Measurements from ENCODE around the gene MGST1. TPM values are rescaled to one million over a fixed set of nuclear protein-coding genes. Genes with fewer than 3 reads are reported as not detected.

MGST1 gene
- total RNA-seq, 1 donor from 2014 or later = 238 TPM

DNA sequence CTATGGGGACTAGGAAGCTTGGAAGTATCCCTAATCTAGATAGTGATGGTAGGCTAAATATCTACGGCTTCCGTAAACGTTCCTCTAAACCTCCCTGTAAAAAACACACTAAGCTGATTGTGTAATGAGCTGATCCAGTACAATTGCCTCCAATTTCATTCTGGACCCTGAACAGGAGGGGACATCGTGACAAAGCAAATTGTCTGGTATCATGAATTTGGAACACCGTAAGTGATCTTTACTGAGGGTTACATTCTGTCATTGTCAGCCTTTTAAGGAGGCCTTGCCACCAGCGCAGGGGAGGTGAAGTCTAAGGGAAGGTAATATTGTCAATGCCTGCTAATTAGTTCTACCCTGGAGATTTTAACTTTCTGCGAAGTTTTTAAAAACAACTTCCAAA, 487 bp upstream of the MGST1 start:
- Mint-ChIP-seq H3K4me3 (peak overlapping the region; percentile 93), H3K27me3 (ENCODE audit: insufficient read depth, low read depth) (peaks cover 8% of the 10 kb centered on the region), H3K36me3 (peaks cover 3% of the 10 kb centered on the region), H3K9me3 (peaks cover 16% of the 10 kb centered on the region), H3K4me1 (peaks cover 59% of the 10 kb centered on the region), H3K27ac (peak overlapping the region; percentile 94)
- peaks cover 54% of the 10 kb centered on the region for H3K4me1 ChIP-seq
- peaks cover 21% of the 10 kb centered on the region for H4K20me1 ChIP-seq (ENCODE audit: low read depth)
- H3K4me3 ChIP-seq = peak overlapping the region; percentile 77
- no peak overlapping the region for H3K9ac ChIP-seq
- peak overlapping the region; percentile 64 for H3K27ac ChIP-seq
- peak; percentile 29 for TF ChIP-seq EZH2 (IDR thresholded peaks at IDR 0.05)
- no peak for TF ChIP-seq CTCF (IDR thresholded peaks at IDR 0.05)
- TF ChIP-seq EZH2phosphoT487 (IDR thresholded peaks at IDR 0.05) = no peak
- no peak overlapping the region for H2AFZ ChIP-seq (replicated peaks)
- no peaks in the 10 kb centered on the region for H3K9me3 ChIP-seq (ENCODE audit: low read depth)
- H3F3A ChIP-seq (ENCODE audit: low read depth) = peaks cover 32% of the 10 kb centered on the region
- no peaks in the 10 kb centered on the region for H3K27me3 ChIP-seq
- peak overlapping the region; percentile 99 for H3K4me2 ChIP-seq
- no peaks in the 10 kb centered on the region for H3K36me3 ChIP-seq
- H3K79me2 ChIP-seq (ENCODE audit: low read depth) = peaks cover 45% of the 10 kb centered on the region
- DNase-seq (ENCODE audit: low spot score) = no peak

DNA sequence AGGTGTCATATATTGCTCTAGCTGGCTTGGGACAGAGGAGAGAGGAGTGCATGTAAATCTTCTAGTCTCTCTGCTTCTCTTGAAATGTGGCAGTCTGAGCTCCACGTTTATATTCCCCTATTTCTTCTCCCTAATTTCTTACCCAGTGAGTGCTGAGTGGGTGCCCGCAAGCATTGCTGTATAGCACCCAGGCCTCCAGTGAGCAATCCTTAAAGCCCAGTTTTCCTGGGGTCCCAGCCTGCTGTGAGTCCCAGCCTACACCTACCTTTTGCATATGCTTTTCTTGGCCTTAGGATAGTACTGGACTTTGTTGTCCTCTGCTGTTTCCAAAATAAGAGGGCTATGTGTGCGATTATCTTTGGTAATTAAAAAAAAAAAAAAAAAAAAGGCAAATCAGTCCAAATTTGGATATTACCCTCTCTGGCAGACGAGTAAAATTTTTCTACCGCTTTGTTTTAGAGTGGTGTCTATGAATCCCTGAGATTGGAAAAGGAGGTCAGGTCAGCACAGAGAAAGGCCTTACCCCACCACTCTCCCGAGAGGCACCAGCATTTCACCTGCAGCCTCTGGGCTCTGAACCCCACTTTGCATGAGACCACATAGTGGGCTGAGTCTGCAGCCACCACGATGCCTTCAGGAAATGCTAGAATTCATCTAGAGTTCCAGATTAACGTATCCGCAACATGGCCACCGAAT, 1.1 kb downstream of the MGST1 start:
- Histone ChIP-seq H4K20me1 (ENCODE audit: low read depth) (peaks cover 24% of the 10 kb centered on the region), H3K79me2 (ENCODE audit: low read depth) (peaks cover 61% of the 10 kb centered on the region), H3K9ac (peak overlapping the region; percentile 60), H3K27ac (peak overlapping the region; percentile 86), H3K9me3 (ENCODE audit: low read depth) (no peaks in the 10 kb centered on the region), H3K4me2 (peak overlapping the region; percentile 99), H3K27me3 (no peaks in the 10 kb centered on the region), H3K36me3 (no peaks in the 10 kb centered on the region), H3F3A (ENCODE audit: low read depth) (peaks cover 32% of the 10 kb centered on the region), H3K4me3 (peak overlapping the region; percentile 77), H3K4me1 (peaks cover 57% of the 10 kb centered on the region), H2AFZ (replicated peaks) (no peak overlapping the region)
- H3K27ac Mint-ChIP-seq = peak overlapping the region; percentile 96
- H3K9me3 Mint-ChIP-seq = peaks cover 3% of the 10 kb centered on the region
- peaks cover 65% of the 10 kb centered on the region for H3K4me1 Mint-ChIP-seq
- DNase-seq (ENCODE audit: low spot score) = peak; percentile 9
- peaks cover 14% of the 10 kb centered on the region for H3K36me3 Mint-ChIP-seq
- no peak for TF ChIP-seq EZH2 (IDR thresholded peaks at IDR 0.05)
- no peak for TF ChIP-seq CTCF (IDR thresholded peaks at IDR 0.05)
- TF ChIP-seq EZH2phosphoT487 (IDR thresholded peaks at IDR 0.05) = no peak
- H3K27me3 Mint-ChIP-seq (ENCODE audit: insufficient read depth, low read depth) = peaks cover 8% of the 10 kb centered on the region
- H3K4me3 Mint-ChIP-seq = peak overlapping the region; percentile 93

DNA sequence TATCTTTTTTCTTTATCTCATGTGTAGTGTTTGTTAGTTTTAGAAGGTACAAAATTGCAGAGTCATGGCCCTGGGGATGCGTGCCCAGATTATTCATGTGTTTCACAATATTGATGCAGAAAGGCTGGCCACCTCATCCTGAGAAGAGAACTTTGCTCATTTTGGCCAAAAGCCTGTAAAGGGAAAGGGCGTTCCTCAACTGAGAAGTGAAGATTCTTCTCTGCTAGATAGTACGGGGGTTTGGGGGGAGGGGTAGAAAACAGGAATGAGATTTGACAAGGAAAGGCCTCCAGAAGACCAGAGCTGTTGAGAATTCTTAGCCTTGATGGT, 1.7 kb downstream of the MGST1 start:
- H3K4me3 ChIP-seq = peak overlapping the region; percentile 77

More for the DNA sequence above, 1.7 kb downstream of the MGST1 start:
- peak overlapping the region; percentile 93 for H3K4me3 Mint-ChIP-seq
- Histone ChIP-seq H2AFZ (replicated peaks) (no peak overlapping the region), H3K9ac (peak overlapping the region; percentile 60), H3K79me2 (ENCODE audit: low read depth) (peaks cover 66% of the 10 kb centered on the region), H3K4me1 (peaks cover 57% of the 10 kb centered on the region), H3K27ac (no peak overlapping the region), H3K9me3 (ENCODE audit: low read depth) (no peaks in the 10 kb centered on the region), H4K20me1 (ENCODE audit: low read depth) (peaks cover 24% of the 10 kb centered on the region), H3F3A (ENCODE audit: low read depth) (peaks cover 32% of the 10 kb centered on the region), H3K4me2 (peak overlapping the region; percentile 99), H3K27me3 (no peaks in the 10 kb centered on the region), H3K36me3 (peaks cover 3% of the 10 kb centered on the region)
- no peak for TF ChIP-seq EZH2 (IDR thresholded peaks at IDR 0.05)
- TF ChIP-seq EZH2phosphoT487 (IDR thresholded peaks at IDR 0.05) = no peak
- no peak for TF ChIP-seq CTCF (IDR thresholded peaks at IDR 0.05)
- H3K27me3 Mint-ChIP-seq (ENCODE audit: insufficient read depth, low read depth) = peaks cover 8% of the 10 kb centered on the region
- peak overlapping the region; percentile 96 for H3K27ac Mint-ChIP-seq
- DNase-seq (ENCODE audit: low spot score) = peak; percentile 6
- no peaks in the 10 kb centered on the region for H3K9me3 Mint-ChIP-seq
- H3K36me3 Mint-ChIP-seq = peaks cover 17% of the 10 kb centered on the region
- H3K4me1 Mint-ChIP-seq = peaks cover 65% of the 10 kb centered on the region
